Measurements from ENCODE around the gene WNT3A.

DNA sequence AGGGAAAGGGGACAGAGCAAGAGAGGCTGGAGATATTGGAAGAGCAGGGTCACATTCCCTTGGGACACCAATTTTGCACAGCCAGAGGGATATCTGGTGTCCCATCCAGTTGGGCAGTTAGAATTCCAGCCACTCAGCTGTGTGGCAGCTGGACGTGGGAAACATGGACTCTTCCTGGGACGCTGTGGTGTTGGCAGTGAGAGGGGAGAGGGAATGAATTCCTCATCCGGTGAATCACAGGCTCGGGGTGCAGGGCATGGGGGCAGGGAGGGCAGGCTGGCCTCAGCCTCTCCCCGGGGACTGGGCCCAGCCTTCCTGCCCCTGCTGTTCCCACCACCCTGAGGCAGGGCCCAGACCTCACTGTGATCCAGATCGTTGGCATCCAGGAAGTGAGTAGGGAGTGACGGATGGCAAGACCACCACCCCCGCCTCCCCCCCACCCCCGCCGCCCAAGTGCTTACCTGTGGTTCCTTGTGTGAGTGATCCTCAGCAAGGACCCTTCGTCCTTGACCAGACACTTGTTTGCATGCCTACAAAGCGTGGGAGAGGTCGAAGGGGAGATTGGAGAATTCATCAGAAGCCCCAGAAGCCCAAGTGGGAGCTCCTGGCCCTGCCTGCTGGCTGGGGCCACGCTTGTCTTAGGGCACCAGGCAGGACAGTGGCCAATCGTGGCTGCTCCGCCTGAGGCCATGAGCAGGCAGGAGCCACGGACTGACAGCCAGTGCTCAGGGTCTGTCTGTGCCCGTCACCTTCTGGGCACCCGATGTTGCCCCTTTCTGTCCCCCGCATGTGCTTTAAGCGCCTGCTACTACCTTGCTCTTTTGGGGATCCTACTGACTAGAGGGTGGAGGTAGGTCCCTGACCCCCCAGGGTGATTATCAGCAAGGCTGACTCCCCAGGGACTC is 8.7 kb downstream of the WNT3A start:
- TF ChIP-seq, protein P1, sequence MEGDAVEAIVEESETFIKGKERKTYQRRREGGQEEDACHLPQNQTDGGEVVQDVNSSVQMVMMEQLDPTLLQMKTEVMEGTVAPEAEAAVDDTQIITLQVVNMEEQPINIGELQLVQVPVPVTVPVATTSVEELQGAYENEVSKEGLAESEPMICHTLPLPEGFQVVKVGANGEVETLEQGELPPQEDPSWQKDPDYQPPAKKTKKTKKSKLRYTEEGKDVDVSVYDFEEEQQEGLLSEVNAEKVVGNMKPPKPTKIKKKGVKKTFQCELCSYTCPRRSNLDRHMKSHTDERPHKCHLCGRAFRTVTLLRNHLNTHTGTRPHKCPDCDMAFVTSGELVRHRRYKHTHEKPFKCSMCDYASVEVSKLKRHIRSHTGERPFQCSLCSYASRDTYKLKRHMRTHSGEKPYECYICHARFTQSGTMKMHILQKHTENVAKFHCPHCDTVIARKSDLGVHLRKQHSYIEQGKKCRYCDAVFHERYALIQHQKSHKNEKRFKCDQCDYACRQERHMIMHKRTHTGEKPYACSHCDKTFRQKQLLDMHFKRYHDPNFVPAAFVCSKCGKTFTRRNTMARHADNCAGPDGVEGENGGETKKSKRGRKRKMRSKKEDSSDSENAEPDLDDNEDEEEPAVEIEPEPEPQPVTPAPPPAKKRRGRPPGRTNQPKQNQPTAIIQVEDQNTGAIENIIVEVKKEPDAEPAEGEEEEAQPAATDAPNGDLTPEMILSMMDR (IDR thresholded peaks at IDR 0.05), result no peak
- TF ChIP-seq POLR2AphosphoS5 (IDR thresholded peaks at IDR 0.05) (no peak), POLR2A (IDR thresholded peaks at IDR 0.05) (no peak)

All from transverse colon (tissue), 4 donors.